OCI-LY1 (cell line): ENCODE measurements around the gene TBC1D5.
"Not testable (repeated sequence)": the region's sequence is repeated elsewhere in the genome, so short reads cannot be mapped to it uniquely, and the experiment has no call there.

ENCODE experiments used
- CTCF ChIP-seq: fragments of 200-600 bp; sonication (generic), shearing (Covaris generic); IDR thresholded peaks from 2 replicates; pipeline ENCODE4 v1.5.1; 2017; ENCODE audit warnings: mild to moderate bottlenecking, antibody characterized with exemption, low read length, moderate library complexity, mixed read lengths
- EZH2 ChIP-seq: fragments of 200-600 bp; sonication (generic), shearing (Covaris generic); IDR thresholded peaks from 2 replicates; pipeline ENCODE4 v1.8.0; 2017; ENCODE audit warnings: borderline replicate concordance, mixed run types, mild to moderate bottlenecking, antibody characterized with exemption, low read length, moderate library complexity, mixed read lengths

GRCh38 chr3:17705991-17706390 is 36.4 kb downstream of the TBC1D5 start:
- TF ChIP-seq CTCF, EZH2: not testable (repeated sequence)
